Measurements from ENCODE around the gene QKI.
"Not testable (repeated sequence)": the region's sequence is repeated elsewhere in the genome, so short reads cannot be mapped to it uniquely, and the experiment has no call there.

Gene QKI

DNA sequence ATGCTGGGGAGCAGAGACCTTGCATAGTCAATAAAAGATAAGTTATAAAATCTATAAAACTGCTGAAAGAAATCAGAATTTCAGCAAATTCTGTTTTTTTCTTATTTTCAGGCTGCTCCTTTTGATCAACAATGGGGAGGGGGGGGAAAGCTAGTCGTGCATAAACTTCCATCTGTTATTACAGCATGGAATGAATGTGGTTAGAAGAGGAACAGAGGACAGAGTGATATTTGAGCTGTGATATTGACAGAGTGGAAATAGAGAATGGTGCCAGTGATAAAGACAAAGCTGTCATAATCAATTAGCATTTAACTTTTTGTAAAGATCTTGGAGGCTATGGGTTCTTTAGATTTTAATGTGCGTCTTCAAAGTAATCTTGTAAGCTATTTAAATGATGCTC lies 43.4 kb upstream of the QKI start:
- TF ChIP-seq, protein P1, sequence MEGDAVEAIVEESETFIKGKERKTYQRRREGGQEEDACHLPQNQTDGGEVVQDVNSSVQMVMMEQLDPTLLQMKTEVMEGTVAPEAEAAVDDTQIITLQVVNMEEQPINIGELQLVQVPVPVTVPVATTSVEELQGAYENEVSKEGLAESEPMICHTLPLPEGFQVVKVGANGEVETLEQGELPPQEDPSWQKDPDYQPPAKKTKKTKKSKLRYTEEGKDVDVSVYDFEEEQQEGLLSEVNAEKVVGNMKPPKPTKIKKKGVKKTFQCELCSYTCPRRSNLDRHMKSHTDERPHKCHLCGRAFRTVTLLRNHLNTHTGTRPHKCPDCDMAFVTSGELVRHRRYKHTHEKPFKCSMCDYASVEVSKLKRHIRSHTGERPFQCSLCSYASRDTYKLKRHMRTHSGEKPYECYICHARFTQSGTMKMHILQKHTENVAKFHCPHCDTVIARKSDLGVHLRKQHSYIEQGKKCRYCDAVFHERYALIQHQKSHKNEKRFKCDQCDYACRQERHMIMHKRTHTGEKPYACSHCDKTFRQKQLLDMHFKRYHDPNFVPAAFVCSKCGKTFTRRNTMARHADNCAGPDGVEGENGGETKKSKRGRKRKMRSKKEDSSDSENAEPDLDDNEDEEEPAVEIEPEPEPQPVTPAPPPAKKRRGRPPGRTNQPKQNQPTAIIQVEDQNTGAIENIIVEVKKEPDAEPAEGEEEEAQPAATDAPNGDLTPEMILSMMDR (IDR thresholded peaks at IDR 0.05; ENCODE audit: insufficient read depth, missing control alignments): no peak
- FAIRE-seq (no peak), DNase-seq (ENCODE audit: insufficient read length, low spot score) (no peak)

DNA sequence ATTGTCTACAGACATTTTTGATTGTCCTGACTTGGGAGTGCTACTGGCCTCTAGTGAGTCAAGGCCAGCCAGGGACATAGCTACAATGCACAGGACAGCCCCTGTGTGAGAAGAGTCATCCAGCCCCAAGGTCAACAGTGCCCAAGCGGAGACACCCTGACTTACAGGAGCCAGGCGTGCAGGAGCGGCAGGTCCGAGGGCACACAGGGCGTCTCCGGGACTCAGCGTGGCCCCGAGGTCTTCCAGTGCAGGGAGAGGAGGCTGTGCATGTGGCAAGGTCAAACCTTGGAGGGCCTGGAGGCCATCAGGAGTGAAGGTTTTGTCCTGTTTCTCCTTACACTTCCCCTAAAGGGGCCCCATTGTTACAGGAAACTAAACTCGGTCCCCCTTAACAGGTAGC lies 41.3 kb upstream of the QKI start:
- TF ChIP-seq, protein P1 (IDR thresholded peaks at IDR 0.05; ENCODE audit: insufficient read depth, missing control alignments): no peak
- DNase-seq (ENCODE audit: insufficient read length, low spot score) (no peak), FAIRE-seq (no peak)

DNA sequence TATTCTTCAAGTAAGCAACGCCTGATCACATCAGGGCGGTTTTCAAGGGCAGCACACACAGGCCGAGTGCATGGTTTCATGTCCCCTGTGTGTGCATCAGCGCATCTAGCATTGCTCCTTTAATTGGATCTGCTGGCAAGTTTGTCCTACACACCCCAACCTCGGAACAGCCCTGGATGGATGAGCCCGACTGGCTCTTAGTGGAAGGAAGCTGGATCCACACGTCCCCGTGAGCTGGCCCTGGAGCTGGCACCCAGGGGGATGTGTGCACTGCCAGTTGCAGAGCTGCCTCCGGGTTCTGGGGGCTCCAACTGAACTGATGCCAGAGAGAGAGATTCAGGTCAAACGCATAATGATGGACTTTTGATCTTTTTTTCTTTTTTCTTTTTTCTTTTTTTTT lies 39.2 kb upstream of the QKI start:
- FAIRE-seq: no peak
- TF ChIP-seq, protein P1 (IDR thresholded peaks at IDR 0.05; ENCODE audit: insufficient read depth, missing control alignments): no peak
- DNase-seq (ENCODE audit: insufficient read length, low spot score): no peak

DNA sequence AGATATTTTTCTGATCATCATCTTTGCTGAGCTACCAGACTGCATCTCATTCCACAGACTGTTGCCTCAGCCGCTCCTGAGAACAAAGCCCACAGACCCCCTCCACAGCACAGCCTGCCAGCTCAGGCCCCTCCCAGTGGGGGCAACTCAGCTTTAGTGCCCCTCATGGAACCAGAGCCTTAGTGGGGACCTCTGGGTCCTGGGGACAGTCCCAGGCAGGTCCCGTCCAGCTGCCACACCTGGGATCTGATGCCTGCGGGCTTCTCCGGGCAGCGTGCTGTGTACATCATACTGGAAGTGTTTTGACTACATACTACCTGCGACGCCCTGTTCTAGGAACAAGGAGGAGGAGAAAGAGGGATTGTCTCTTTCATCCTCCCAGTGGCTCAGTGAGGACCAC lies 38.3 kb upstream of the QKI start:
- DNase-seq (ENCODE audit: insufficient read length, low spot score) (no peak), FAIRE-seq (no peak)
- TF ChIP-seq, protein P1 (IDR thresholded peaks at IDR 0.05; ENCODE audit: insufficient read depth, missing control alignments): no peak

DNA sequence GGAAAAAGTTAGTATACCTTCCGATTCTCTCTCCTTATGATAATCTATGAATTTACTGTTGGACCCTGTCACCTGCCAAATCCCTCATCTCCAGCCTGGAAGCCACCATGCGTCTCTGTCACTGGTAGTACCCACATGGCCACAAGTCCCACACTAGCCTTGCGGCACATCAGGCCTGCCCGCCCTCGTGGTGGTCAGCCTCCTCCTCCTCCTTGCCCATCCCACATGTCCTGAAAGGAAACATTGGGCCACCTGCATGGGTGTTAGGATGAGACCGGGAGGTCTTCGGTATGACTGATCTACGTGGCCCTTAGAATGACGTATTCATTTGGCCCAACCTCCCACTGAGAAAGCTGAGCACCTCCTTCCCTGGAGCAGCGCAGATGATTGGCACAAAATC lies 37.0 kb upstream of the QKI start:
- TF ChIP-seq, protein P1 (IDR thresholded peaks at IDR 0.05; ENCODE audit: insufficient read depth, missing control alignments): no peak
- FAIRE-seq: no peak

DNA sequence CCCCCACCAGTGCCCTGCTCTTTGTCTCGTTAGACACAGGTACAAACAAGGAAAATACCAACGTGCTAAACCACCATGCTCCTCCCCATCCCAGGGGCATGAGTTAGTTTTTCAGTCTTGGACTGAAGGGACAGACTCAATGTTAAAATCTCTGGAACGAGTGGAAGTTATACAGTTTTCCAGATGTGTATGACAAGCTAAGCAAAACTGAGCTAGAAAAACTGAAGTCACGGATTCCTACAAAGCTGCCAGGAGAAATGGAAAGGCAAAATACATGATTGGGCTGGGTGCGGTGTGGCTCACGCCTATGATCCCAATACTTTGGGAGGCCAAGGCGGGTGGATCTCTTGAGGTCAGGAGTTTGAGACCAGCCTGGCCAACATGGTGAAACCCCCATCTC lies 34.3 kb upstream of the QKI start:
- FAIRE-seq (no peak), DNase-seq (ENCODE audit: insufficient read length, low spot score) (no peak)
- TF ChIP-seq, protein P1 (IDR thresholded peaks at IDR 0.05; ENCODE audit: insufficient read depth, missing control alignments): no peak

More for the DNA sequence above, 37.0 kb upstream of the QKI start:
- DNase-seq (ENCODE audit: insufficient read length, low spot score): no peak

DNA sequence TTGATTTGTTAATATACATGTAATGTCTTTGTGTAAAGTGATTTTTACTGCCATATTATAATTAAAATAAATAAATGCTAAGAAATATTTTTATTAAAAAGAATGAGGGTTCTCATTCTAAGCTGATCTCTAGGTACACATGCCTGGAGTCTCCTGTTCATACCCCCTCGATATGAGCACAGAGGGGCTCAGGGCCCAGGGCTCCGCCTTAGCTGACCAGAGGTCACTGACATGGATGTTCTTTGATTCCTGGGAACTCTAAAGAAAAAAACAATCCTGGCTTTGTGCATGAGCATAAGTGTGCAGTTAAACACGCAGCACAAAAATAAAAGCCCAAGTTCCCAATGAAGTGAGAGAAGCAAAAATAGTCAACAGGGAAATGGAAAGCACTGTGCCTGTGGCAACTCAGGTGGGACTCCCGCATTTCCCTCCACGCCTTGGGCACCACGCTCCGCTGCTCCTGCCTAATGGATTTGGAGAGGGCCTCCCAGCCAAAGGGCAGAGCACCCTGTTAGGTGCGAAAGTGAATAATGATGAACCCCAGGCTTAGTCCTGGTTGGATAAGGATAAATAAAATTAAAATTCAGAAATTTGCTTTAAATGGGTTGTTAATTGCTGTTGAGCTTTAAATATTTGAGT lies 33.3 kb upstream of the QKI start:
- no peak for FAIRE-seq
- DNase-seq (ENCODE audit: insufficient read length, low spot score): no peak
- TF ChIP-seq, protein P1 (IDR thresholded peaks at IDR 0.05; ENCODE audit: insufficient read depth, missing control alignments): no peak

DNA sequence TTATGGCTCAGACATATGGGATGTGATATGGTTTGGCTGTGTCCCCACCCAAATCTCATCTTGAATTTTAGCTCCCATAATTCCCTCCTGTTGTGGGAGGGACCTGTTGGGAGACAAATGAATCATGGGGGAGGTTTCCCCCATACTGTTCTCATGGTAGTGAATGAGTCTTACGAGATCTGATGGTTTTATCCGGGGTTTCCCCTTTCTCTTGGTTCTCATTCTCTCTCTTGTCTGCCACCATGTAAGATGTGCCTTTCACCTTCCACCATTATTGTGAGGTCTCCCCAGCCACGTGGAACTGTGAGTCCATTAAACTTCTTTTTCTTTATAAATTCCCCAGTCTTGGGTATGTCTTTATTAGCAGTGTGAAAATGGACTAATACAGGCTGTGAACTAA lies 31.1 kb upstream of the QKI start:
- FAIRE-seq; DNase-seq (ENCODE audit: insufficient read length, low spot score): not testable (repeated sequence)
